Aorta (tissue), 5 donors: ENCODE data around the gene NKX1-1. TPM values are rescaled to one million over a fixed set of nuclear protein-coding genes. Genes with fewer than 3 reads are reported as not detected.
A peak's percentile ranks its signal among the peaks of the same experiment; 100 is the strongest.

Experiments used
- ATAC-seq: fragments of 200-7000 bp; cut with Tn5 transposase; one replicate; pipeline ENCODE4 v1.9.1; 2022; ENCODE audit warnings: moderate library complexity; ENCODE audit not compliant: low FRiP score
- DNase-seq, 2 donors: peaks; one replicate each; pipeline ENCODE4 v3.0.0-alpha.2; 2020
- H3K27ac ChIP-seq, 2 donors: one replicate each; pipeline ENCODE4 v1.5.1; 2013; ENCODE audit warnings: low read length in 2 of 2, mild to moderate bottlenecking in 2 of 2, moderate library complexity in 2 of 2, control low read depth in 1 of 2, inconsistent platforms in 1 of 2, low read depth in 1 of 2
- H3K27me3 ChIP-seq, 2 donors: one replicate each; pipeline ENCODE4 v1.6.1; 2013; ENCODE audit warnings: control low read depth in 1 of 2, low read length in 1 of 2, mild to moderate bottlenecking in 1 of 2, moderate library complexity in 1 of 2; ENCODE audit not compliant: insufficient read depth in 2 of 2, control insufficient read depth in 1 of 2
- H3K36me3 ChIP-seq, 2 donors: one replicate each; pipeline ENCODE4 v1.6.1; 2013; ENCODE audit warnings: control low read depth in 1 of 2, low read length in 1 of 2, mild to moderate bottlenecking in 1 of 2; ENCODE audit not compliant: insufficient read depth in 2 of 2, control insufficient read depth in 1 of 2
- H3K4me1 ChIP-seq, 2 donors: one replicate each; pipeline ENCODE4 v1.6.1; 2013; ENCODE audit warnings: low read length in 2 of 2, control low read depth in 1 of 2, mild to moderate bottlenecking in 1 of 2, moderate library complexity in 1 of 2; ENCODE audit not compliant: insufficient read depth in 2 of 2, control insufficient read depth in 1 of 2
- H3K4me3 ChIP-seq, 2 donors: one replicate each; pipeline ENCODE4 v1.5.1; 2013; ENCODE audit warnings: low read length in 2 of 2, control low read depth in 1 of 2, mild to moderate bottlenecking in 1 of 2
- H3K9me3 ChIP-seq: one replicate; pipeline ENCODE4 v1.6.1; 2013; ENCODE audit warnings: mild to moderate bottlenecking, low read length; ENCODE audit not compliant: control insufficient read depth
- WGBS, 2 donors: extraction: QIAGEN DNeasy Blood & Tissue Kit; methylation state at CpG; one replicate each; pipeline ENCODE4 v1.1.7; 2013; 5-methylcytosine and 5-hydroxymethylcytosine counted together
- intact Hi-C, 2 donors: fragments of 100-400 bp; cut with DNase I; formaldehyde crosslinking; loops; one replicate each; pipeline versions ENCODE4 v1.14.2 to v1.15.0; 2022
- polyA plus RNA-seq, 2 donors: library from polyadenylated mRNA; stranded (reverse); fragments of 200-250 nt; gene quantifications; one replicate each; pipeline ENCODE4 v1.2.3, GENCODE V29; 2013
- total RNA-seq, 2 donors: library from RNA; stranded (reverse); fragmentation: NEBNext Ultra II Directional; extraction: Animal tissue kit (Norgen Biotek cat#: 25700); gene quantifications; one replicate each; pipeline ENCODE4 v1.2.1, GENCODE V29; 2021
- donor health status: healthy with polysubstance abuse.
- donor health status: Bipolar disorder and iron deficiency.
- donor health status: DM: no; HTN: no; CAD: no.
- donor health status: DM: no; HTN: no; CAD: no.
- donor health status: DM: yes; HTN: yes; CAD: no.

NKX1-1 gene
- total and polyA plus RNA-seq, 4 donors = not detected

- Histone ChIP-seq H3K4me3 (no peak overlapping the region), H3K4me1 (no peaks in the 10 kb centered on the region), H3K36me3 (no peaks in the 10 kb centered on the region), H3K9me3 (no peaks in the 10 kb centered on the region), H3K27me3 (no peaks in the 10 kb centered on the region), H3K27ac (no peak overlapping the region)
- ATAC-seq (no peak), DNase-seq (no peak)
- WGBS, 2 donors = 87 to 88% methylated on average over 28 to 29 of the region's 29 CpGs
- intact Hi-C loops = no loop called here
Observed at GRCh38 chr4:1360423-1361283, 45.6 kb downstream of the NKX1-1 start.

- Histone ChIP-seq H3K27ac (no peak overlapping the region), H3K9me3 (no peaks in the 10 kb centered on the region), H3K36me3 (no peaks in the 10 kb centered on the region), H3K27me3 (no peaks in the 10 kb centered on the region), H3K4me1 (no peaks in the 10 kb centered on the region), H3K4me3 (no peak overlapping the region)
- no peak for DNase-seq
- ATAC-seq = no peak
- WGBS, 2 donors = 93 to 94% methylated on average over 16 of the region's 16 CpGs
- intact Hi-C loops = loop anchor here (5.0 to 10.0 kb wide), 3 partner anchors 185 to 365 kb away; partner anchors contain the start of genes TACC3 (in 1 of the 2) and TMEM129 (in 1 of the 2)
Observed at GRCh38 chr4:1359976-1360375, 46.3 kb downstream of the NKX1-1 start.

GRCh38 chr4:1359144-1359501 is 47.1 kb downstream of the NKX1-1 start:
- no peaks in the 10 kb centered on the region for H3K9me3 ChIP-seq
- ATAC-seq (no peak), DNase-seq (no peak)
- H3K4me3 ChIP-seq = no peak overlapping the region
- no peak overlapping the region for H3K27ac ChIP-seq
- H3K36me3 ChIP-seq = no peaks in the 10 kb centered on the region
- intact Hi-C loops = loop anchor here (5.0 to 10.0 kb wide), 3 partner anchors 186 to 366 kb away; partner anchors contain the start of genes TACC3 (in 1 of the 2) and TMEM129 (in 1 of the 2)
- 88 to 96% methylated on average over 14 of the region's 14 CpGs for WGBS, 2 donors
- no peaks in the 10 kb centered on the region for H3K27me3 ChIP-seq
- H3K4me1 ChIP-seq = no peaks in the 10 kb centered on the region

- 96 to 97% methylated on average over 38 of the region's 38 CpGs for WGBS, 2 donors
- H3K9me3 ChIP-seq = no peaks in the 10 kb centered on the region
- H3K36me3 ChIP-seq = no peaks in the 10 kb centered on the region
- DNase-seq = no peak
- ATAC-seq = no peak
- no peaks in the 10 kb centered on the region for H3K27me3 ChIP-seq
- intact Hi-C loops = loop anchor here (5.0 to 10.0 kb wide), 3 partner anchors 186 to 366 kb away; partner anchors contain the start of genes TACC3 (in 1 of the 2) and TMEM129 (in 1 of the 2)
- H3K4me1 ChIP-seq = no peaks in the 10 kb centered on the region
- H3K27ac ChIP-seq = no peak overlapping the region
- no peak overlapping the region for H3K4me3 ChIP-seq
Observed at GRCh38 chr4:1358421-1359143, 47.7 kb downstream of the NKX1-1 start.

DNA sequence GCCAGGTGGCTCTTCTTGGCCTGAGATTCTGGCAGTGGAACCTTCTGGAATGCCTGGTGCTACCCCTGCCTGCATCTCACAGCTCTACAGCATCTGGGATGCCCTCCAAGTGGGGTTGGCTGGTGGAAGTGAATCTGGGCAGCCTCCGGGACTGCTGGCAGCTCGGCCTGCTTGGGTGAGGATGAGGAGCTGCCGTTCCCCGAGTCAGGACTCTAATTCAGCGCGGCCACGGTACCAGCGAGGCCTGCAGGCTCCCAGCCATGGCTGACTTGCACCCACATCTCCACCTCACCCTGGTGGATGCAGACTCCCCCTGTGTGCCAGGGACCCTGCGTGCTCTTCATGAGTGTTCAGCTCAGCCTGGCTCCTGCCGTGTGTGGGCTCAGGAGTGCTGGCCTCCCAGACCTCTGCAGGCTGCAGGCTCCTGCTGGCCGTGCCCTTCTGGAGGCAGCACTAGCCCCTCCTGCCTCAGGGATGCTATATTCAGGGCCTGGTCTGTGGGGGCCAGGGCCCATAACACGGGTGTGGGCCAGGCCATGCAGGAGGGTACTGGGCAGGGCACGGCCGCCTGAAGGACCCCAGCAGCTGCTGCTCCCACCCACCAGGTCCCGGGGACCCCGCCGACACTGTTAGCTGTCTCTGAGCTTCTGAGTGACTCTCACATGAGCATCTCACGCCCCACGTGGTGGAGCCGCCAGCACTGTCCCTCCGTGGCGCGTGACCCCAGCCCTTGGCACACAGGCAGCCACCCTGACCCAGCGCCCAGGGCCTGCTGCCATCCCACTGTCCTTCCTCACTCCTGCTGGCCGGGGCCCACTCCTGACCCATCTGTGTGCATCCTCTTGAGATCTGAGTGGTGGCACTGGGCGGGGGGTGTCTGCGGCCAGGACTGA is 48.6 kb downstream of the NKX1-1 start:
- Histone ChIP-seq H3K4me1 (no peaks in the 10 kb centered on the region), H3K27ac (no peak overlapping the region), H3K9me3 (no peaks in the 10 kb centered on the region), H3K36me3 (no peaks in the 10 kb centered on the region), H3K27me3 (no peaks in the 10 kb centered on the region), H3K4me3 (no peak overlapping the region)
- WGBS, 2 donors = 66 to 69% methylated on average over 25 to 27 of the region's 27 CpGs
- ATAC-seq = peak; percentile 2
- intact Hi-C loops = loop anchor here (5.0 to 10.0 kb wide), 3 partner anchors 187 to 367 kb away; partner anchors contain the start of genes TACC3 (in 1 of the 2) and TMEM129 (in 1 of the 2)
- no peak for DNase-seq

DNA sequence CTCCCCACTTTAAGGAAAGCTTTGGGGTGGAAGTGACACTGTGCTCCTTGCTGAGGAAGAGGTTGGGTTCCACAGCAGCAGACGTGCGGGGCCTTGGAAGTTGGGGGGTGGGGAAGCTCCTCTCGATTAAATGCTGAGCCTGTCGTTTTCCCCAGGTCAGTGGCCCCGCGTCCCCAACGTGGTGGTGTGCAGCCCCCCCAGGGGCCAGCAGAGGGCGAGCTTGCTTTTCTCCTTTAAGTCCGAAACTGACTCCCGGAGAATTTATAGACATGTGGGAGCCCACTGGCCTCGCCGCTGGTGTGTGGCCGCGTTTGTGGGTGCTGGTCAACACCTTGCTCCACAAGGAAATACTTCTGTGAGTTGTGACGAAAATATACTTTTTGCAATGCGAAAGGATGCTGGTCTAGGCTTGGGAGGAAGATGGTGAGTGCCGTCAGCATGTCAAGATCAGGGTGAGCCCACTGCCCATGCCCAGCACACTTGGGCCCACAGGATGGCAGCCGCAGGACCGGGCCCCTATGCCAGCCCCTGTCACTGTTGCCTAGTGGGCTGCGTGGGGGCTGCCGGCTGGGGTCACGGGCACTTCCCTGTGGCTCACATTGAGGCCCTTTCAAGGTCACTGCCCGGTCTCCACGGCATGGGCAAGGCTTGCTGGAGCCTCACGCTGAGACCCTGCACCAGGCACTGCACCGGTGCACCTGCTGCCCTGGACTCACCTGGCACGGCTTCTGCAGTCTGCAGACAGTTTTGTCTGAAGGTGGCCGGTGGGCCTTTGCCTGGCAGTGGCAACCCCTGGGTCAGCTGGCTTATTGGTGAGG is 49.9 kb downstream of the NKX1-1 start:
- intact Hi-C loops = loop anchor here (5.0 to 10.0 kb wide), 3 partner anchors 188 to 368 kb away; partner anchors contain the start of genes TACC3 (in 1 of the 2) and TMEM129 (in 1 of the 2)
- ATAC-seq (no peak), DNase-seq (peak in 1 of 2 donors; percentile 87)
- Histone ChIP-seq H3K9me3 (no peaks in the 10 kb centered on the region), H3K27ac (no peak overlapping the region), H3K36me3 (no peaks in the 10 kb centered on the region), H3K4me3 (no peak overlapping the region), H3K27me3 (no peaks in the 10 kb centered on the region), H3K4me1 (no peaks in the 10 kb centered on the region)
- 57% methylated on average over 28 of the region's 28 CpGs for WGBS, 2 donors

DNA sequence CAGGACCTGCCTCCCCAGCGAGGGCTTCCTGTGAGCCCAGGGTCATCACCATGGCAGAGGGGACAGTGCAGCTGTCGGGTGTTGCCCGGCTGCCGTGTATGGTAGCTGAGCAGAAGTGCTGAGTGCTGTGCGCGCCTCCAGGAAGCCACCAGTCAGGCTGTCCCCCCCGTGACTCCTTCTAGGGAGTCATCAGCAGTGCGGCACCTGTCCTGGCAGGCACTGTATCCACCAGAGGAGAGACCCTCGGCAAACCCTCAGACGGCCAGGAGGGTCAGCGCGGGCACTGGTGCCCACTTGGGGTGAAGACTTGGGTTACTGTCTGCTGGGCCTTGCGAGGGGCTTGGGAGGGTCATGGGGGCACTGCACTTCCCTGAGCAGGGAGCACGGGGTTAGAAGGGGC is 50.9 kb downstream of the NKX1-1 start:
- intact Hi-C loops = loop anchor here (1.0 to 10.0 kb wide), 4 partner anchors 189 to 369 kb away; partner anchors contain the start of genes TACC3 (in 1 of the 2) and TMEM129 (in 1 of the 2)
- no peak overlapping the region for H3K4me3 ChIP-seq
- WGBS, 2 donors = 89 to 93% methylated on average over 14 of the region's 14 CpGs
- H3K36me3 ChIP-seq = no peaks in the 10 kb centered on the region
- H3K27ac ChIP-seq = no peak overlapping the region
- no peaks in the 10 kb centered on the region for H3K27me3 ChIP-seq
- DNase-seq = no peak
- H3K9me3 ChIP-seq = no peaks in the 10 kb centered on the region
- H3K4me1 ChIP-seq = no peaks in the 10 kb centered on the region
- ATAC-seq = no peak
